K562 (cell line): ENCODE results near the gene HP1BP3. TPM values are rescaled to one million over a fixed set of nuclear protein-coding genes. Genes with fewer than 3 reads are reported as not detected.

Experiments
- ATAC-seq: fragments of 200-7000 bp; cut with Tn5 transposase; 3 replicates; pipeline ENCODE4 v1.9.1; 2020; ENCODE audit warnings: moderate library complexity
- BruUV-seq: library from RNA; stranded (reverse); fragments of 400-500 nt; replicated peaks from 2 replicates; lab custom pipeline; 2021; lab: Mats Ljungman, UMichigan
- CTCF ChIA-PET: fragments of 300-600 bp; formaldehyde crosslinking; extraction: SDS; loops from one replicate; lab custom pipeline; 2021; ENCODE audit warnings: low intra/inter-chr PET ratio; lab: Yijun Ruan, JAX
- POLR2A ChIA-PET: fragments of 300-600, 350-650 bp; sonication (Branson Sonifier 250); formaldehyde crosslinking; extraction: SDS; loops from one replicate; lab custom pipeline; 2021; ENCODE audit warnings: antibody characterized with exemption, inconsistent platforms; lab: Yijun Ruan, JAX
- DNase-seq, 4 experiments: peaks; one replicate each; pipeline versions ENCODE4 v3.0.0 to v3.0.0-alpha.2; 2011 to 2018; ENCODE audit warnings: low spot score in 3 of 4, mixed read lengths in 3 of 4; ENCODE audit errors: extremely low read depth in 1 of 4
- FAIRE-seq: peaks from 2 replicates; lab custom pipeline; 2011; peaks lifted over from hg19 to GRCh38; lab: Jason Lieb, UNC
- H2AFZ ChIP-seq: 2 replicates; pipeline ENCODE4 v1.6.0; 2011; ENCODE audit warnings: low read depth, low read length, control low read depth, inconsistent platforms
- H3K27ac ChIP-seq: fragments of 200-600 bp; 3 replicates; pipeline ENCODE4 v1.8.0; 2011; ENCODE audit warnings: low read depth, mild to moderate bottlenecking, control low read depth, inconsistent platforms, low read length, moderate library complexity, mixed read lengths; ENCODE audit errors: extremely low read depth
- H3K27me3 ChIP-seq, 2 experiments: fragments of 300-600 bp in 1 of 2; 2 replicates in 1 of 2; 3 replicates in 1 of 2; pipeline versions ENCODE4 v1.6.0 to v1.8.0; 2011; ENCODE audit warnings: inconsistent platforms in 2 of 2, low read length in 2 of 2, mild to moderate bottlenecking in 1 of 2, mixed read lengths in 1 of 2, moderate library complexity in 1 of 2; ENCODE audit not compliant: control insufficient read depth in 2 of 2, insufficient read depth in 2 of 2
- H3K36me3 ChIP-seq: fragments of 300-600 bp; 3 replicates; pipeline ENCODE4 v1.8.0; 2011; ENCODE audit warnings: mild to moderate bottlenecking, low read length, inconsistent platforms; ENCODE audit not compliant: control insufficient read depth, insufficient read depth
- H3K4me1 ChIP-seq, 2 experiments: fragments of 200-600 bp in 1 of 2; replicated peaks in 1 of 2; 2 replicates in 1 of 2; 3 replicates in 1 of 2; pipeline versions ENCODE4 v1.5.1 to v1.8.0; 2011; ENCODE audit warnings: inconsistent platforms in 2 of 2, low read length in 2 of 2, mild to moderate bottlenecking in 1 of 2, mixed read lengths in 1 of 2, moderate library complexity in 1 of 2; ENCODE audit not compliant: control insufficient read depth in 2 of 2, insufficient read depth in 2 of 2
- H3K4me2 ChIP-seq: 2 replicates; pipeline ENCODE4 v1.6.1; 2011; ENCODE audit warnings: low read length, control low read depth, inconsistent platforms, mixed read lengths; ENCODE audit not compliant: insufficient read depth
- H3K4me3 ChIP-seq: fragments of 200-600 bp; sonication (generic), shearing (Covaris generic); 2 replicates; pipeline ENCODE4 v1.5.1; 2016; ENCODE audit warnings: control low read depth, inconsistent platforms
- H3K79me2 ChIP-seq: fragments of 200-600 bp; 3 replicates; pipeline ENCODE4 v1.8.0; 2011; ENCODE audit warnings: low read length, inconsistent platforms; ENCODE audit not compliant: control insufficient read depth, insufficient read depth
- H3K9ac ChIP-seq, 2 experiments: 2 replicates each; pipeline versions ENCODE4 v1.6.0 to v1.6.1; 2011; ENCODE audit warnings: low read depth in 2 of 2, low read length in 2 of 2, control low read depth in 1 of 2, inconsistent platforms in 1 of 2, mild to moderate bottlenecking in 1 of 2, mixed read lengths in 1 of 2; ENCODE audit not compliant: insufficient read depth in 1 of 2
- H3K9me1 ChIP-seq: one replicate; pipeline ENCODE4 v1.6.0; 2011; ENCODE audit warnings: inconsistent platforms, mild to moderate bottlenecking, low read length, moderate library complexity; ENCODE audit not compliant: control insufficient read depth, insufficient read depth
- H3K9me3 ChIP-seq: replicated peaks from 2 replicates; pipeline ENCODE4 v1.5.1; 2011; ENCODE audit warnings: low read depth, low read length, inconsistent platforms; ENCODE audit not compliant: control insufficient read depth, insufficient read depth
- H4K20me1 ChIP-seq: replicated peaks from 2 replicates; pipeline ENCODE4 v1.6.1; 2011; ENCODE audit warnings: low read length, inconsistent platforms, mixed read lengths; ENCODE audit not compliant: control insufficient read depth, insufficient read depth
- BCOR ChIP-seq: fragments of 450-650 bp; IDR thresholded peaks from 2 replicates; pipeline ENCODE4 v1.6.1; 2016
- ESRRA ChIP-seq: fragments of 450-650 bp; IDR thresholded peaks from 2 replicates; pipeline ENCODE4 v1.6.1; 2014; ENCODE audit warnings: low read depth, mild to moderate bottlenecking, moderate library complexity, borderline replicate concordance
- KDM1A ChIP-seq, 2 experiments: fragments of 450-650 bp; IDR thresholded peaks; 2 replicates each; pipeline ENCODE4 v1.6.1; 2016; ENCODE audit warnings: mild to moderate bottlenecking in 2 of 2
- PRDM10 ChIP-seq: fragments of 450-650 bp; IDR thresholded peaks from 2 replicates; pipeline ENCODE4 v1.6.1; 2018; ENCODE audit not compliant: partially characterized antibody
- RBM17 ChIP-seq: fragments of 200-400 bp; formaldehyde crosslinking; IDR thresholded peaks from 2 replicates; pipeline ENCODE4 v1.6.1; 2017; ENCODE audit warnings: low read depth, mild to moderate bottlenecking, low read length, borderline replicate concordance
- TFAP4 ChIP-seq: sonication (generic); formaldehyde crosslinking; IDR thresholded peaks from 2 replicates; pipeline ENCODE4 v1.8.0; 2022; ENCODE audit warnings: missing genetic modification reagents, mild to moderate bottlenecking, moderate library complexity, borderline replicate concordance
- ZBTB33 ChIP-seq: sonication (generic); formaldehyde crosslinking; IDR thresholded peaks from 2 replicates; pipeline ENCODE4 v1.8.1; 2023; ENCODE audit warnings: mild to moderate bottlenecking, missing genetic modification reagents
- ZFP36 ChIP-seq: fragments of 150-350 bp; IDR thresholded peaks from 2 replicates; pipeline ENCODE4 v1.6.1; 2018; ENCODE audit warnings: low read length, low read depth; ENCODE audit not compliant: partially characterized antibody
- WGBS: fragments of 100-300 bp; shearing (Covaris generic); methylation state at CpG from one replicate; pipeline ENCODE4 v1.1.6; 2016; ENCODE audit warnings: low coverage, mixed read lengths; ENCODE audit not compliant: insufficient coverage; ENCODE audit errors: missing lambda C conversion rate; 5-methylcytosine and 5-hydroxymethylcytosine counted together
- in situ Hi-C: fragments of 300-500 bp; cut with MboI; formaldehyde crosslinking; loops from 4 replicates; pipeline ENCODE4 v1.15.0; 2018; ENCODE audit warnings: inconsistent platforms, mixed read lengths
- intact Hi-C: fragments of 100-400 bp; cut with micrococcal nuclease; formaldehyde crosslinking; loops from 2 replicates; pipeline ENCODE4 v1.14.2; 2022
- polyA plus RNA-seq, 8 experiments: library from polyadenylated mRNA; depleted of rRNA in 4 of 8; stranded (reverse) in 5 of 8; unstranded in 3 of 8; fragments of >200 nt; fragmentation: Nextera tagmentation in 2 of 8; fragmentation: Illumina TruSeq in 1 of 8; extraction: Ambion mirVana in 2 of 8; extraction: Trizol in 1 of 8; gene quantifications; 2 replicates each; pipeline versions ENCODE4 v1.2.1 to v1.2.3, GENCODE V29; 2011 to 2014; ENCODE audit warnings: inconsistent platforms in 1 of 8, missing spikeins in 1 of 8
- total RNA-seq, 7 experiments: library from RNA; depleted of rRNA in 6 of 7; stranded (reverse); fragments of >200 nt in 6 of 7; fragmentation: Illumina TruSeq in 2 of 7; extraction: Trizol in 2 of 7; gene quantifications; 2 replicates each; pipeline versions ENCODE4 v1.2.1 to v1.2.3, GENCODE V29; 2011 to 2021; ENCODE audit warnings: low replicate concordance in 1 of 7

The HP1BP3 gene
- total and polyA plus RNA-seq, 9 of the 15 experiments (the other 6 are each of a cell fraction or from before 2014, with no cell fraction given), result 57.3 to 513 (median 240) TPM

GRCh38 chr1:20704390-20705202, 82.5 kb downstream of the HP1BP3 start:
- FAIRE-seq, result no peak
- Histone ChIP-seq H3K9me3 (no peaks in the 10 kb centered on the region; the same call in 1 of the 2 replicates), H3K4me1 (peaks cover 0 to 14% of the 10 kb centered on the region in 2 experiments; a peak in 3 of 5 replicates), H3K79me2 (no peaks in the 10 kb centered on the region), H4K20me1 (peaks cover 5% of the 10 kb centered on the region; the same call in 1 of the 2 replicates), H3K27ac (no peak overlapping the region), H3K36me3 (no peaks in the 10 kb centered on the region), H3K9me1 (peaks cover 1% of the 10 kb centered on the region), H3K9ac (no peak overlapping the region), H3K4me2 (no peak overlapping the region), H3K4me3 (no peak overlapping the region), H2AFZ (no peak overlapping the region), H3K27me3 (peaks cover 2 to 24% of the 10 kb centered on the region in 2 experiments; a peak in 3 of 5 replicates)
- CTCF ChIA-PET, result no interaction called here
- intact Hi-C loops (no loop called here), in situ Hi-C loops (loop anchor here (10.0 kb wide), 1 partner anchor 660 kb away; no protein-coding TSS in a partner anchor)
- 54% methylated on average over 41 of the region's 41 CpGs for WGBS
- no peak for ATAC-seq
- BruUV-seq, result no TSS peak
- TF ChIP-seq ZBTB33 (CRISPR knock-in tag) (peak; percentile 56; the same call in 1 of the 2 replicates), TFAP4 (CRISPR knock-in tag) (0 out of 2 replicates have a peak, but pooled peaks have one; percentile 17), KDM1A (IDR thresholded peaks at IDR 0.05) (0 out of 4 replicates have a peak, but pooled peaks of 1 of the 2 experiments have one; percentile 13), RBM17 (no peak), ESRRA (peak; percentile 75), ZFP36 (peak; percentile 41), PRDM10 (no peak), BCOR (peak; percentile 40; the same call in 1 of the 2 replicates)
- POLR2A ChIA-PET, result interaction anchor here (0.7 to 1.3 kb wide), 4 partner anchors 8 to 179 kb away, joined by 3 read pairs; no protein-coding TSS in a partner anchor
- no peak for DNase-seq
